Measurements from ENCODE around the gene INTS12.

INTS12 gene

DNA sequence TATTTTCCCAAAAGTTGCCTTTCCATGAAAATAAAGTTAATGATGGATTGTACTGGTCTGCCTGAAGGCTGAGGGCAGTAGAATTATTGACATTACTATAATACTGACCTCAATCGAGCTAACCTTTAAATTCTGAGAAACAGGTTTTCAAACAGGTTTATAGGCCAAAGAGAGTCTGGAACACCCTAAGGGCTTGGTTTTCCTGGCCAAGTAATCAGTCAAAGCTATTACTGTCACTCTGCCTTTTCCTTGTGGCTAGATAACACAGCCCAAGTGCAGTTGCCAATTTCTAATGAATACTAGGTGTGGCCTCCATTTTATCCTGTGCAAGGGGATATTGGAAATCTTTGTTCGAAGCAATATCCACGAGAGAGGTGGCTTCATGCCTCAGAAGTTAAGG is 75.2 kb downstream of the INTS12 start:
- H3K27ac Mint-ChIP-seq: no peak overlapping the region
- H3K27me3 Mint-ChIP-seq (ENCODE audit: low read depth): peaks cover 7% of the 10 kb centered on the region
- no peak overlapping the region for H3K4me3 Mint-ChIP-seq
- no peaks in the 10 kb centered on the region for H3K9me3 Mint-ChIP-seq
- DNase-seq (ENCODE audit: low spot score): no peak
- H3K4me1 Mint-ChIP-seq (ENCODE audit: low read depth): no peaks in the 10 kb centered on the region
- H3K36me3 Mint-ChIP-seq (ENCODE audit: low read depth): no peaks in the 10 kb centered on the region

All from T-helper 2 cell treated with Interferon-gamma antibody and Interleukin-4, amounts not matched to agents 5 μg/mL and 100 μg/mL, for 36 hours (primary cell).